AG08396 (cell line): ENCODE measurements around the gene TTC27.
"Not testable (repeated sequence)": the region's sequence is repeated elsewhere in the genome, so short reads cannot be mapped to it uniquely, and the experiment has no call there.

ENCODE experiments used
- DNase-seq: peaks from one replicate; pipeline ENCODE4 v3.0.0; 2012; ENCODE audit warnings: low spot score, mixed read lengths

TTC27 gene

DNA sequence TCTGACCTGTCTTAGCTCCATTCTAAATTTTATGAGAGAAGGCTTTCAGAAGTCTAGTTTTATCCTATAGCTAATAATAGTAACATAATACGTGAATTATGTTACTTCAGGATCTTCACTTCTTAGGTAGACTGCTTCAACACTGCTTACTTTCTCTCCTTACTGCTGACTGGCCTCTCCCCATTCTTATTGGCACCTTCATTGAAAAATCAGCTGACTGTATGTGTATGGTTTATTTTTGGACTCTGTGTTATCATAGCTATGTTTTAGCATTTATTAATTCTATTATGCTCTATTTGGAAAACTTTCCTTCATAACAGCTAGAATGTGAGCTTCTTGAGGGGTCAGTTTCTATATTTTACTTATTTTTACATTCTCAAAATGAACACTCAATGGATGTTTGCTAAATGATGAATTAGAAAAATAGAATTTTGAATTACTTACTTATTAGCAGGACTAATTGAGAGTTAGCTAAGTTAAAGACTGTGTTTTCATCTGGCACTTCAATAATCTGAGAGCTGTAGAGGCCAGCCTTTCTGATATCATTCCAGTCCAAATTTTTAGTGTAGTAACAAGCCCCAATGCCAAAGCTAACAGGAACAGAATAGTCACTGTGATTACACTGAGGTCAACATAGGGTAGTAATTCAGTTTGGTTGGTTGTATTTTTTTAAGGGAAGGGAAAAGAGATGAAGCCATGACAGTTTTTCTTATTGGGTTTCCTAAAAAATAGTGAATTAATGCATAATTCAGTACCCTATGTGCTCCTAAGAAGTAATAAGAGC is 92.3 kb downstream of the TTC27 start:
- no peak for DNase-seq

DNA sequence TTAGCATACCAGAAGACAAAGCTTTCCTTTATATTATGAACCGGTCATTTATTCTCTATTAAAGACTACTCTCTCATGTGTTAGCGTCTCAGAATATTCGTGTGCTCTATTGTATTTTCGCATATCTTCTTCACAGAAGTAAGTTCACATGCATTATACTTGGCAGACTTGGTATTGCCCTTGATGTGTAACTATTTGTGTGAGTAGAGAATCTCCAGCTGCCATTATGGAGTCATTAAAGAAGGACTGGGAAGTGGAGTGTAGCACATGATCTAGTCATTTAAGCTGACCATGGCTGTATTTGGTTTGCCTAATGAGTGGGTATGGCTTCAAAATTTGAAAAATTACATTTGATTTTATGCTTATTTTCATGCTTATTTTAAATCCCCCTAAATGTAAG is 92.9 kb downstream of the TTC27 start:
- no peak for DNase-seq

DNA sequence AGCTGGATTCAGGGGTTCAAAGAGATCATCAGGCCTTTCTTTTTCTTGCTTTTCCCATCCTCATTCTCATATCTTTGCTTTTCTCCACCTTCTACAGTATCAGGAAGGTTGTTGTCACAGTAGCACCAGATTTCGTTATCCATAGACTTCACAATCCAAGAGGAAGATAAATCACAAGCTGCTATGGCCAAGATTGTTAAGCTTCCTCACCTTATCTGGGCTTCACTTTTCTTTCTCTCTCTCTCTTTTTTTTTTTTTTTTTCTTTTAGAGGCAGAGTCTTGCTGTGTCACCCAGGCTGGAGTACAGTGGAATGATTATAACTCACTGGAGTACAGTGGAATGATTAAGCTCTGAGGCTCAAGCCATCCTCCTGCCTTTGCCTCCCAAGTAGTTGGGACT is 93.5 kb downstream of the TTC27 start:
- DNase-seq = no peak

DNA sequence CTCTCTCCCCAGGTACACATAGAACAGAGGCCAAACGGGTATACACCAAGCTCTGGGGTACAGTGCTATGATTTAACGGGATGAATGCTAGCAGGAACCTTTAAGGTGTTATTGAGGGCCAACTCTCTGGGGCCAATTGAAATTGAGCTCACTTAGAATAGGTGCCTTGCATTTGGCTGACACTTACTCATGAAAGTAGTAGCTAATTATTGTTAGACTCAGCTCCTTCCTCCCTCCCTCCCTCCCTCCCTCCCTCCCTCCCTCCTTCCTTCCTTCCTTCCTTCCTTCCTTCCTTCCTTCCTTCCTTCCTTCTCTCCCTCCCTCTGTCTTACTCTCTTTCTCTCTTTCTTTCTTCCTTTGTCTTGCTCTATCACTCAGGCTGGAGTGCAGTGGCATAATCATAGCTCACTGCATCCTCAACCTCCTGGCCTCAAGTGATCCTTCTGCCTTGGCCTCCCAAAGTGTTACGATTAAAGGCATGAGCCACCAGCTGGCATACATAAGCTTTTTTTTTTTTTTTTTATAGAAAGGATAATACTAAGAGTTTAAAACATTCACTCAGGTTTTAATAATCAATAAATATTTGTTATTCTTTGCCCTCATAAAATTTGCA is 95.7 kb downstream of the TTC27 start:
- DNase-seq = no peak

DNA sequence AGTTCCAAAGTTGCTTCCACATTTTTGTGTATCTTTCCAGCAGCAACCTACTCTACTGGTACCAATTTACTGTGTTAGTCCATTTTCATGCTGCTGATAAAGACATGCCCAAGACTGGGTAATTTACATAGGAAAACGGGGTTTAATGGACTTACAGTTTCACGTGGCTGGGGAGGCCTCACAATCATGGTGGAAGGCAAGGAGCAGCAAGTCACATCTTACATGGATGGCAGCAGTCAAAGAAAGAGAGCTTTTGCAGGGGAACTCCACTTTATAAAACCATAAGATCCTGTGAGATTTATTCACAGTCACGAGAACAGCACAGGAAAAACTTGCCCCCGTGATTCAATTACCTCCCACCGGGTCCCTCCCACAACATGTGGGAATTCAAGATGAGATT is 98.8 kb downstream of the TTC27 start:
- not testable (repeated sequence) for DNase-seq

DNA sequence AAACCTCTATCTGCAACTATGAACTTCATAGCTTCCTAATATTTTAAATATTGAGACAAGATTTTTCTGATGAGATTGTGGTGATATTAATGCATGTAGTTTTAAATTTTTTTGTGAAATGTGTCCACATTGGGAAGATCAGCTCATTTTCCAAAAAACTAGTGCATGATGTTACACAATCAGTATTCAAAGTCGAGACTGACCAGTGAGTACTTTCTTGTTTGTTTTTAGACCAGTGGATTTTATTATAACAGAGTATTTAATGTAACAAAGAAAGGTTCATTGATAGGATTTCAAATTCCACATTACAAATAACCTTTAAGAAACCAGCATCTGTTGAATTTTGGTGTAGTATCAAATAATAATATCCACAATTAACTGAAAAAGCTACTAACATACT is 99.3 kb downstream of the TTC27 start:
- no peak for DNase-seq

DNA sequence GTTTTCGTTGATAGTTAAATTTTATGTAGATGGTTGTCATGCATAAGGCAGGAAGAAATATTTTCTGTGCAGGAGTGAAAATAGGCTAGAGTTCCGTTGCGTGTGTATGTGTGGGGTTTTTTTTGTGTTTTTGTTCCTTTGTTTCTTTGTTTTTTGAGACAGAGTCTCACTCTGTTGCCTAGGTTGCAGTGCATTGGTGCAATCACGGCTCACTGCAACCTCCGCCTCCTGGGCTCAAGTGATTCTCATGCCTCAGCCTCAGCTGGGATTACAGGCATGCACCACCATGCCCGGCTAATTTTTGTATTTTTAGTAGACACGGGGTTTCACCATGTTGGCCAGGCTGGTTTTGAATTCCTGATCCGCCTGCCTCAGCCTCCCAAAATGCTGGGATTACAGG is 103.1 kb downstream of the TTC27 start:
- not testable (repeated sequence) for DNase-seq

DNA sequence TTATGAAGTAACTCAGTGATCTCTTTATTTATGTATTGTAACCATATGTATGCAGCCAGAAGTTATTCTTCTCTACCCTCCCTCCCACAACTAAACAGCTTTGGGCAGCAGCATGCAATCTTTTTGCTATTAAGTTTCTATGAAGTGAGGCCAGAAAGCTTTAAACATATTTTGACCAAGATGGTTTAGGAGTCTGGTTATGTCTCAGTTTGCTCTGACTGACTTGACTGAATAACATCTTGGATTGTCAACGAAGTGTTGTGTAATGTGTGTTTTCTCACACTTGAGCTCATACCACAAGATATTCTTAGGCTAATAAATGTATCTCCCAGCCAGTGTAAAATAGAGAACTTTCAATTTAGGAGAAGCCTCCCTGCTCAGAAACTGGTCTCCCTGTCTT is 104.3 kb downstream of the TTC27 start:
- no peak for DNase-seq

DNA sequence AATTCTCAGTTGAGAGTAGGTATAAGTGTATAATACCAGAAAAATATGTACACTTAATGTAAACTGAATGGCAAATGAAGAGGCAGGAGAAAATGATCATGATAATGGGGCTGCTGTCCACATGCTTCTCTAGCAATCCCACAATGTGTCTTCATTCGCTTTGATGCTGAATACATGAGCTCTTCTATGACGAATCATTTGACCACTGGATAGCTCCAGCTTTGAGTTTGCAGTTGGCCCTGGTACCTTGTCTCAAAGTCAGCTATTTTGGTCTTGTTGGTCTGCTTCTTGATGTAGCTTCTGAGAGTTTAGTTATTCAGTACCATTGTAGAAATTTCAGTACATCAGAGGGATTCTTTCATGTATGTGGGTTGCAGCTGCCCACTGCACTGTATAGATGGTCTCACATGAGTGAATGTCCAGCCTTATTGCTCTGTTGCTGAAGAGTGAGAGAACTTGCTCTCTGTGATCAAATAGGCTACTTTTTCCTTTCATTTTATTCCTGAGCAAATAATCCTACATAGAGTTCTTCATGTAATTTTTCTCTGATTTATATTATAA is 105.1 kb downstream of the TTC27 start:
- no peak for DNase-seq

DNA sequence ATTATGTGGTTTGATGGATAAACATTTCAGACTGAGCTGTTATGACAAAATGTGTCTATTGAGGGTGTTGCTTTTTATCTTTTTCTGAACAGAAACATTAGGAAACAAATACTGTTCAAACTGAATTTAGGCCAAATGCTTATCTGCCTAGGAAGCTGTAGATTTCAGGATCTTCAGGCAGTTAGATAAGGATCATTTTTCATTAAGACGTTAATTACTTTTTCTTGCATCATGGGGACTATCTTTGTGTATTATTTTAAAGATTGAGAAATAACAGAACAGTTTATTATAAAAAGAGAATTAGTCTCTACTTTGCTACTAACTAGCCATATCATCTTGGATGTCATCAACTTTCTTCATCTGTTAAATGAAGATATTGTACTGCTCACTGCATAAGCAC is 107.5 kb downstream of the TTC27 start:
- no peak for DNase-seq

DNA sequence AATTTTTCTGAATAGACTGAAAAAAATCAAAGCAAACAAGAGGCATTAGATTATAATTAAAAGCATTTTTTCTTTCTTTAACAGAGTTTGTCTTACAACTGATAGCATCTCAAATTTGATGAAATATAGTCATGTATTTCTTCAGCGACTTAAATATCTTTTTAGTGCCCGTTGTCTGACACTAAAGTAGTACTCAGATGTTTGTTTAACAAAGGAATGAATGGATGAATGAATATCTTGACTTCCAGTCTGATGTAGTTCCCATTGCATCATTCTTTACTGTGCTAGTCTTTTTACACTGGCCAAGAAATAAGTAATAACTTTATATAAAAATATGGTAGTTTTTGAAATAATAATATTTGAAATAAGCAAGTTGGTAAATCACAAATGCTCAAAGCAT is 111.1 kb downstream of the TTC27 start:
- no peak for DNase-seq

DNA sequence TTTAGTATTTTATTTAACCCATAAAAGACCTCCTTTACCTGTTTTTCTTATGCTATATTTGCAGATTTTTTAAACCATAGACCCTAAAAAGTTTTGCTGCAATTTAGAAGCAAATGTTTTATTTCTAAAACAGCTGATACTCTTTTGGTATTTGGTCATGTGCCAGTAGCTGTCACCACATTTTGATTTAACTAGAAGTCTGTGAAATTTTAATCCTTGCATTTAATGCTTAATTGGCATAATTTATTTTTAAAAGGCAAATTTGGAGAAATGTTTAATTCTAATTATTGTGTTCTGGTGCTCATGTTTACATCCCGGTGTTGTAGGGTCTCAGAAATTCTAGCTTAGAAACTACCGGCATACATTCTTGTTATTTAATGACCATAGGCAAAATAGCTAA is 111.8 kb downstream of the TTC27 start:
- no peak for DNase-seq

DNA sequence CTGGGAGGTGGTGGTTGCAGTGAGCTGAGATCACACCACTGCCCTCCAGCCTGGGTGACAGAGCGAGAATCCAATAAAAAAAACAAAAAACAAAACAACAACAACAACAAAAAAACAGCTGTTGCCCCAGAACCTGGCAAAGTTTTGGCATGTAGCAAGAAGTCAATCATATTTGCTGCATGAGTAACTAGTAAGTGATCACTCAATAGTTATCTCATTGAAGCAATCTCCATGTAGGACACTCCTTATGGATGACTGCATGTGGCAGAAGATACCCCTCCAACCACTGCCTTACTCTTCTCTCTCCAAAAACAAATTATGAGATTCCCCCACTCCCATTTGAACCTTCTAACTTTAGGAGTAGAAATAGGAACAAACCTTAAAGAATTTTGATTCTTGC is 113.7 kb downstream of the TTC27 start:
- no peak for DNase-seq

DNA sequence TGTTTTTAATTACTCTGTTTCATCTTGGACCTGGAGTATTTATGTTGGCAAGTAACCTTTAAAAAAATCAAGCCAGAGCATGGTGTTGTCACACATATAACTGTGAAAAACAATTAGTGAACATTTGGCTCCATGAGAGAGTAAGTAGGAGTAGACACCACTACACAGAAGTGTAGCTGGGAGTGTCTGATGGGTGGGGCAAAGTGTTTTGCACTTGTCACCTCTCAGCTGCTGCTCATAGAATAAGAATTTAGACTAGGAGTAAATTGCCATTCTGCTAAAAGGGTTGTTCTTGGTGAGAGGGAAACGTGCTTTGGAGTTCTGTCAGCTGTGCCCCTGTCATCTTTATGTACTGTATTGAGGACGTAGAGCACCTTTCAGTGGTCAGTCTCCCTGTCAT is 114.5 kb downstream of the TTC27 start:
- no peak for DNase-seq

DNA sequence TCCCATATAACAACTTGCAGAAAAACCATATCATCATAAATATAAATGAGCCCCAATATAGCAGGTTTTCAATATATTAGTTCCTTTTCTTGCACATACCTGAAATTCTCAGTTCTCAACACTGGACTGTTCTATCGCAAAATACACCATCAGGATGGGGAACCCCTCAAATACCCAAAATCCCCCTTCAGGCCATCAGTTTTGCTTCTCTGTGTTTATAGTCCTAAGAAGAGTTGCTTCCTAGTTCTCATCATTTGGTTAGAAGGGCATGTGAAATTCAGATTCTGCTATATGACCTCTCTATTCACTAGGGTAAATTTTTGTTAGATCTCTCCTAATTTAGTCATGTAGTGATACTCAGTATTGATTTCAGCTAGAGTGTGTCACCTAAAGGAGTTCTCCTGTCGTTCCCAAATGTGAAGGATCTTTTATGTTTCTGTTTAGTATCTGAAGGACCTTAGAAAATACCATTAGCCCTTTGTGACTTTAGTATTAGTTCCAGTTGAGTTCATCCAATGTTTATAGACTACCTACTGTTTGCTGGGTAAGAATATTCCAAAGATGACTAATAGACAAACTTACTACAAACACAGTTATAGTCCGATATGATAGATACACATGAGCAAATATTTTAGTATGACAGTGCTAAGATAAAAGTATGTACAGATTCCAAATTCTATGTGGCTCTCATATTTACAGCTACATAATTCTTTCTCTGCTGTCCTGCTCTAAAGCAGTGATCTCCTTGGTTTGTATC is 115.8 kb downstream of the TTC27 start:
- peak; percentile 20 for DNase-seq

DNA sequence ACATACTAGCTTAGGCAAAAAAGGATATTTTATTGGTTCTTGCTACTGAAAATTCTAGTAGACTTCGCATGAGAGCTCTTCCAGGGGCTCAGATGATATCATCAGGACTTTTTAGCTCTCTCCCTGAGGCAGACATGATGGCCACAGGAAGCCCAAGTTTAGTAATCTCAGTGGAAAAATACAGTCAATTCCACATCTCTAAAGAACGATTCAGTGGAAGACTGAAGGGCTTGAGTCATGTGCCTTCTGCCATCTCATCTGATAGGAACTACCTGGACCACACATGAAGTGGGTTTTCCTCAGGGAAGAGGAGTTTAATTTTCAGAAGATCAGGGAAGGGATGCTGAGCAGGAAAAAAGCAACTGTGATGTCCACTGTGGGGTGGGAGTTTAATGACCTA is 117.3 kb downstream of the TTC27 start:
- peak; percentile 37 for DNase-seq

DNA sequence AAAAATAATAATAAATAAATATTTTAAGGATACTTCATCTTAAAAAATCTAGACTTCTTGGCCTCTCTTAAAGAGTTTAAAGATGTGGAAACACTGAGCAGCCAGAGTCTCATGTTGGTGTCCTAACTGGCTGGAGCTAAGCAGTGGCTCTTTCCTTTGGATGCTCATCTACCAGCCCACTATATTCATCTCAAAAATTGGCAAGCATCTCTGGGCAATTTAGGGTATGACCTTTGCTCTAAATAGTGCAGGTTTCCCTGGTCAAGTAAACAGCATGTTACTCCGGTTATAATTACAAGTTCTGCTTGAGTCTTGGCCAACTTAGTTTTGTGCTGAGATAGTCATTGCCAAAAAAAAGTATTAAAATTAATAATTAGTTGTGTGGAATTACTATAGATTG is 117.8 kb downstream of the TTC27 start:
- no peak for DNase-seq

DNA sequence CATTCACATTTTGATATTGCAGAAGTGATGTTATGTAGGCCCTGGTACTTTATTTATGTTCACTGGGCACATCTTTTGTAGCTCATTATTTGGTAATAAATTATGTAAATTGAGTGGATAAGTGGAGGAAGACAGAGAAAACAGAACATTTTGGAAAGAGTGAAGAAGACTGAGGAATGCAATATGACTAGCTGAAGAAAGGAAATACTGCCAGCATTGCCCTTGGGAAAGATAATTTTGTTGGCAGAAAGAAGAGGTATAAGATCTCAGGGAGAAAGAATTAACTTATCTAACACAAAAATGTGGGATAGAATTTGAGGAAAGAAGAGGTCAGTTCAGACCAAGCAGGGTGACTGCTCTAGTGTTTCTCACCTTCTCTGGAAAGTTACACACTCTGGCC is 118.8 kb downstream of the TTC27 start:
- no peak for DNase-seq

DNA sequence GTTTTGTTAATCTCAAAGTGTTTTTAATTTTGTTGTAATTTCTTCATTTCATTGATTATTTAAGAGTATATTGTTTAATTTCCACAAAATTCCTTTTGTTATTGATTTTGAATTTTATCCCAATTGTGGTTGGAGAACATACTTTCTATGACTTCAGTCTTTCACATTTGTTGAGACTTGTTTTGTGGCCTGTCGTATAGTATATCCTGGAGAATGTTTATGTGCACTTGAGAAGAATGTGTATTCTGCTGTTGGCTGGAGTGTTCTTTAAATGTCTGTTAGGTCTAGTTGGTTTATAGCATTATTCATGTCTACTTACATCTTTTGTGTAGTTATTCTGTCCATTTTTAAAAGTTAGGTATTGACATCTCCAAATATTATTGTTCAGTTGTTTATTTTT is 120.3 kb downstream of the TTC27 start:
- DNase-seq = no peak

DNA sequence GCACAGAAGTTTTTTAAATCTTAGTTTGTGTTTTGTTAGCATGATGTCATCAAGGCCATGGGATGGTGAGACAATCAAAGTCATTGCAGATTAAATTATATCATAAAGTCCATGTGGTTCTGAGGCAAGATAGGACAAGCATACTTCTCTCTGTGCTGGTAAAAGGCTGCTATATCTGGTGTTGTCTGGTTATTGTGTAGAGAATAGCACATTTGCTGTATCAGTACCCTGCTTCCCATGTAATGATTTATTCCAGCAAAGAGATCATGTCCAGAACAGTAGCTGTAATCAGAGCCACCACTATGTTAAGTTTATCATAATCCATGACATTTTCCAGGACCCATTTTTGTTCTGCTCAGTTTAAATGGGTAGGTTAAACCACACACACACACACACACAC is 123.0 kb downstream of the TTC27 start:
- DNase-seq = no peak

DNA sequence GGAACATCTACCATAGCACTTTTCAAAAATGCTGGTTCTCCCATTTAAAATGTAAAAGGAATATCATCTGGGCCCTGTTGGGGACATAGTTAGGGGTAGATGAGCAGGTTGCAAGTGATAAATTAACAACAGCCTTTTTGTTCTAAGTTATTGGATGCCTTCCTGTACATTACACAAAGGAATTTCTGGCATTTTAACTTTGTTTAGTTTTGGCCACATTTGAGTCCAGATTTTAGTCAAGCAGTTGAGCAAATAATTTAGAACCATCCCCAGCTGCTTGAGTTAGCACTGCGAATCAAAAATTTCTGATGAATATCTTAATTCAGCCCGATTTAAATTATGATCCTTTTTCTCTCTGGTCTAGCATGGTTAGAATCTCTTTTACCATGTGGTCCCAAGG is 124.4 kb downstream of the TTC27 start:
- DNase-seq = no peak

DNA sequence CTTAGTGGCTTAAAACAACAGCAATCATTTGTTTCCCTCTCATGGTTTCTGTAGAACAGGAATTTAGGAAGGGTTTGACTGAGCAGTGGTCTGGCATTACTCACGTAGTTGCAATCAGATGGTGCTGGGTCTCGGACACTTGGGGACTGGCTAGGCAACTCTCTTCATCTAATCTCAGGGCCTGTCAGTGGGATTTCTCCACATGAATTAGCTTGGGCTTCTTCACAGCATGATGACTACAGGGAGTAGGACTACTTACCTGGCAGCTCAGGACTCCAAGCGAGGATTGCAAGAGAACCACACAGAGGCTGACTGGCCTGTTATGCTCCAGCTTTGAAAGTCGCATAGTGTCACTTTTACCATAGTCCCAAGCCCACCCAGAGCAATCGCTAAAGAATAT is 125.1 kb downstream of the TTC27 start:
- DNase-seq = no peak

DNA sequence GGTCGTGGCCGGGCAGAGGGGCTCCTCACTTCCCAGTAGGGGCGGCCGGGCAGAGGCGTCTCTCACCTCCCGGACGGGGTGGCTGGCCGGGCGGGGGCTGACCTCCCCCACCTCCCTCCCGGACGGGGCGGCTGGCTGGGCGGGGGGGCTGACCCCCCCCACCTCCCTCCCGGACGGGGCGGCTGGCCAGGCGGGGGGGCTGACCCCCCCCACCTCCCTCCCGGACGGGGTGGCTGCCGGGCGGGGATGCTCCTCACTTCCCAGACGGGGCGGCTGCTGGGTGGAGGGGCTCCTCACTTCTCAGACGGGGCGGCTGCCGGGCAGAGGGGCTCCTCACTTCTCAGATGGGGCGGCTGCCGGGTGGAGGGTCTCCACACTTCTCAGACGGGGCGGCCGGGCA is 126.8 kb downstream of the TTC27 start:
- DNase-seq = not testable (repeated sequence)
